Gastroesophageal sphincter (tissue), 4 donors: Measurements from ENCODE around the gene UGT1A3. TPM values are rescaled to one million over a fixed set of nuclear protein-coding genes. Genes with fewer than 3 reads are reported as not detected.

ENCODE experiments used
- ATAC-seq: fragments of 150-250 bp; one replicate; pipeline ENCODE4 v1.9.1; 2016; ENCODE audit warnings: mild to moderate bottlenecking, moderate library complexity
- H3K27ac ChIP-seq, 4 donors: fragments of 200-600 bp; sonication (generic) in 3 of 4; 1 replicate in 3 of 4; 2 replicates in 1 of 4; pipeline ENCODE4 v1.5.1; 2016 to 2019
- H3K27me3 ChIP-seq: fragments of 200-600 bp; sonication (generic); one replicate; pipeline ENCODE4 v1.5.1; 2019
- H3K36me3 ChIP-seq, 2 donors: fragments of 200-600 bp; sonication (generic); one replicate each; pipeline ENCODE4 v1.5.1; 2019; ENCODE audit warnings: control low read depth in 1 of 2
- H3K4me1 ChIP-seq, 3 donors: fragments of 200-600 bp; sonication (generic); 1 replicate in 2 of 3; 2 replicates in 1 of 3; pipeline ENCODE4 v1.5.1; 2016 to 2019; ENCODE audit warnings: control low read depth in 2 of 3
- H3K4me3 ChIP-seq, 2 donors: fragments of 200-600 bp; sonication (generic); one replicate each; pipeline ENCODE4 v1.5.1; 2019; ENCODE audit warnings: mild to moderate bottlenecking in 1 of 2, moderate library complexity in 1 of 2
- H3K9me3 ChIP-seq, 3 donors: fragments of 200-600 bp; sonication (generic); one replicate each; pipeline ENCODE4 v1.5.1; 2017 to 2019; ENCODE audit warnings: control low read depth in 2 of 3
- CTCF ChIP-seq, 4 experiments: fragments of 200-600 bp in 2 of 4; fragments of 450-650 bp in 2 of 4; sonication (generic) in 1 of 4; IDR thresholded peaks; one replicate each; pipeline ENCODE4 v1.5.1; 2017 to 2019; ENCODE audit warnings: antibody characterized with exemption in 4 of 4, mild to moderate bottlenecking in 2 of 4, moderate library complexity in 2 of 4
- EP300 ChIP-seq: sonication (generic); formaldehyde crosslinking; IDR thresholded peaks from one replicate; pipeline ENCODE4 v1.6.1; 2017; ENCODE audit warnings: antibody characterized with exemption, mild to moderate bottlenecking
- POLR2A ChIP-seq, 2 donors: fragments of 450-650 bp; IDR thresholded peaks; one replicate each; pipeline ENCODE4 v1.6.1; 2017; ENCODE audit warnings: antibody characterized with exemption in 2 of 2, mild to moderate bottlenecking in 2 of 2, moderate library complexity in 1 of 2
- POLR2AphosphoS5 ChIP-seq: sonication (generic); formaldehyde crosslinking; IDR thresholded peaks from one replicate; pipeline ENCODE4 v1.6.1; 2017; ENCODE audit warnings: antibody characterized with exemption
- WGBS, 2 donors: methylation state at CpG; one replicate each; pipeline ENCODE4 v1.1.5; 2018; ENCODE audit warnings: low coverage in 1 of 2; 5-methylcytosine and 5-hydroxymethylcytosine counted together
- total RNA-seq, 4 donors: library from RNA; depleted of rRNA; stranded (reverse); fragments of >200 nt; gene quantifications; one replicate each; pipeline ENCODE4 v1.1.0, GENCODE V29; 2016

The UGT1A3 gene
- total RNA-seq, 4 donors from 2014 or later, result not detected

- Histone ChIP-seq H3K4me3 (no peak overlapping the region), H3K9me3 (peaks cover 0 to 7% (median 0%) of the 10 kb centered on the region in 3 donors), H3K27ac (no peak overlapping the region), H3K27me3 (peaks cover 6% of the 10 kb centered on the region), H3K36me3 (no peaks in the 10 kb centered on the region), H3K4me1 (no peaks in the 10 kb centered on the region)
- TF ChIP-seq CTCF (IDR thresholded peaks at IDR 0.05), result no peak
- TF ChIP-seq POLR2A (IDR thresholded peaks at IDR 0.05), result no peak
- no peak for TF ChIP-seq EP300
- TF ChIP-seq POLR2AphosphoS5, result no peak
- 92 to 100% methylated on average over 1 to 2 of the region's 17 CpGs for WGBS, 2 donors
- ATAC-seq, result no peak
These were observed 90.1 kb downstream of the UGT1A3 start for GRCh38 chr2:233818639-233819621.

- Histone ChIP-seq H3K9me3 (peaks cover 0 to 7% (median 0%) of the 10 kb centered on the region in 3 donors), H3K36me3 (no peaks in the 10 kb centered on the region), H3K27me3 (peaks cover 6% of the 10 kb centered on the region), H3K4me3 (no peak overlapping the region), H3K27ac (no peak overlapping the region), H3K4me1 (no peaks in the 10 kb centered on the region)
- 18 to 60% methylated on average over 1 to 2 of the region's 18 CpGs for WGBS, 2 donors
- TF ChIP-seq EP300, result no peak
- no peak for TF ChIP-seq CTCF (IDR thresholded peaks at IDR 0.05)
- no peak for TF ChIP-seq POLR2AphosphoS5
- TF ChIP-seq POLR2A (IDR thresholded peaks at IDR 0.05), result no peak
- ATAC-seq, result no peak
These were observed 91.3 kb downstream of the UGT1A3 start for GRCh38 chr2:233819884-233820773.

GRCh38 chr2:233820774-233821105 is 91.9 kb downstream of the UGT1A3 start:
- peaks cover 0 to 7% (median 0%) of the 10 kb centered on the region in 3 donors for H3K9me3 ChIP-seq
- no peaks in the 10 kb centered on the region for H3K4me1 ChIP-seq
- TF ChIP-seq POLR2A (IDR thresholded peaks at IDR 0.05), result no peak
- TF ChIP-seq EP300, result no peak
- no peak overlapping the region for H3K4me3 ChIP-seq
- no peak overlapping the region for H3K27ac ChIP-seq
- peaks cover 6% of the 10 kb centered on the region for H3K27me3 ChIP-seq
- no peak for ATAC-seq
- WGBS, 2 donors, result 75 to 78% methylated on average over 5 of the region's 6 CpGs
- H3K36me3 ChIP-seq, result no peaks in the 10 kb centered on the region

GRCh38 chr2:233821196-233821595 is 92.4 kb downstream of the UGT1A3 start:
- Histone ChIP-seq H3K27me3 (peaks cover 6% of the 10 kb centered on the region), H3K4me3 (no peak overlapping the region), H3K4me1 (no peaks in the 10 kb centered on the region), H3K27ac (no peak overlapping the region), H3K36me3 (no peaks in the 10 kb centered on the region), H3K9me3 (peaks cover 0 to 10% (median 0%) of the 10 kb centered on the region in 3 donors)
- TF ChIP-seq POLR2AphosphoS5, result no peak
- no peak for TF ChIP-seq CTCF (IDR thresholded peaks at IDR 0.05)
- TF ChIP-seq EP300, result no peak
- TF ChIP-seq POLR2A (IDR thresholded peaks at IDR 0.05), result no peak
- WGBS, 2 donors, result 80 to 85% methylated on average over 2 to 3 of the region's 3 CpGs
- no peak for ATAC-seq

- H3K4me3 ChIP-seq, result no peak overlapping the region
- no peak for TF ChIP-seq EP300
- H3K4me1 ChIP-seq, result no peaks in the 10 kb centered on the region
These were observed 92.9 kb downstream of the UGT1A3 start for GRCh38 chr2:233821709-233822100.

More at GRCh38 chr2:233821709-233822100, 92.9 kb downstream of the UGT1A3 start:
- WGBS, 2 donors, result 93% methylated on average over 3 of the region's 8 CpGs; no CpG with 5 or more reads in 1 of the 2 donors
- Histone ChIP-seq H3K27ac (no peak overlapping the region), H3K36me3 (no peaks in the 10 kb centered on the region), H3K27me3 (peaks cover 6% of the 10 kb centered on the region), H3K9me3 (peaks cover 0 to 7% (median 0%) of the 10 kb centered on the region in 3 donors)
- ATAC-seq, result no peak
